ENCODE results near the gene LARP6.
A peak's percentile ranks its signal among the peaks of the same experiment; 100 is the strongest.
"Not testable (repeated sequence)": the region's sequence is repeated elsewhere in the genome, so short reads cannot be mapped to it uniquely, and the experiment has no call there.

Gene LARP6

DNA sequence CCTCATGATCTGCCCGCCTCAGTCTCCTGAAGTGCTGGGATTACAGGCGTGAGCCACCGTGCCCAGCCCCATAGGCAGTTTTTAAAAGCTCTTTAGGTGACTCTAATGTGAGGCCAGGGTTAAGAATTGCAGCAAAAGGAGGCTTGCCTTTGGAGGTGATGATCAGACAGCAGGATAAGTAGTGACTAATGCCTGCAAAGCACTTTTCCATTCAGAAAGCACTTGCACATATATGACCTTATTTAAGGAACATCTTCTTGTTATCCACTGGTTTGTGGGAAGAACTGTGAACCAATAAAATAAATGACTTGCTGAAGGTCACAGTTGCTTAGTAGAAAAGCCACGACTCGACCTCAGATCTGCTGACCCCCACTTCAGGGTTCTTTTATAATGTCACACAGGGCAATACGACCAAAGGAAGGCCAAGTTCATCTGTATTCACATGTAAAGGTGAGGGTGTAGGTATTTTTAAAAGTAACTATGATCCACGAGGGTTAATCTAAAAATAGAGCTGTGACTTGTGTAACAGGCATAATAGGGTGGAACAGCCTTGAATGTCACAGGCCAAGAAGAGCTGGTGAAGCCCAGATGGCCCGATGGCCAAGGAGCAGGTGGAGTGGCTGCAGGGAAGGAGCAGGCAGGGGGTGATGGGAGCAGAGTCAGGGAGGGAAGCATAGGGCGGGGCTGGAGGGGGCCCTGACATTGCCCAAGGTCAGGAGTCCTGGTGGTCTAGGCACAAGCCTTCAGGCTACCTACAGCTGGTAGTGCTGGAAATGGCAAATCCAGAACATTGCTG, 24.4 kb downstream of the LARP6 start:
- DNase-seq: no peak

GRCh38 chr15:70827721-70828120, 26.2 kb downstream of the LARP6 start:
- no peak for DNase-seq

DNA sequence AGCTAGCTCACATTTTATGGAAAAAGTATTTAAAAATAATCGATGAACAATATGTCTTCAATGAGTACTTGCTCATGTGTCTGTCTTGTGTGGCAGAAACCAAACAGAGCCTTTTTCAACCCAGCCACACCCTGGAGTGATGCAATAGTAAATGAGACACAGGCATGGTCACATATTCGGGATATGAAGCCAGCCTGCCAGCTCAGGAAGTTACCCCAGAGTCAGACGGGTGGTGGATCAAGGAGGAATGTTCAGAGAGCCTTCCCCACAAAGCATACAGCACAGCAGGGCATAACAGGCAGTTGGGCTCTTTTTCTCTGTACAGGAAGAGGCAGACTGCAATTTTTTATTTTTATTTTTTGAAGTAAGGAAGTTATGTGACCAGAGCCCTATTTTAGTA, 27.3 kb downstream of the LARP6 start:
- no peak for DNase-seq

- DNase-seq: no peak
Measured at GRCh38 chr15:70825841-70826240, 28.1 kb downstream of the LARP6 start.

GRCh38 chr15:70823196-70823595, 30.8 kb downstream of the LARP6 start:
- no peak for DNase-seq

- no peak for DNase-seq
Measured at GRCh38 chr15:70820214-70820613, 33.7 kb downstream of the LARP6 start.

GRCh38 chr15:70818580-70818979, 35.4 kb downstream of the LARP6 start:
- DNase-seq: no peak

GRCh38 chr15:70817266-70817665, 36.7 kb downstream of the LARP6 start:
- no peak for DNase-seq

- DNase-seq: no peak
Measured at GRCh38 chr15:70815604-70816003, 38.4 kb downstream of the LARP6 start.

DNA sequence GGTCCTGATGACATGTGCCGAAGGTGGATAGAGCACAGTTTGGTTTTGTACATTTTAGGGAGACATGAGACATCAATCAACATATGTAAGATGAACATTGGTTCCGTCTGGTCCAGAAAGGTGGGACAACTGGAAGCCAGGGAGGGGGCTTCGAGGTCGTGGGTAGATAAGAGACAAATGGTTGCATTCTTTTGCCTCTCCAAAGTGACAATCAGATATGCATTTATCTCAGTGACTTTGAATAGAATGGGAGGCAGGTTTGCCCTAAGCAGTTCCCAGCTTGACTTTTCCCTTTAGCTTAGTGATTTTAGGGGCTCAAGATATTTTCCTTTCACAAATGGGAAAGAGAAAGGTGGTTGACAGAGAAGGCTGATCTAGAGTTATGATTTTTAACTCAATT, 38.9 kb downstream of the LARP6 start:
- DNase-seq: not testable (repeated sequence)

- no peak for DNase-seq
Measured at GRCh38 chr15:70812827-70813364, 41.1 kb downstream of the LARP6 start.

- DNase-seq: no peak
Measured at GRCh38 chr15:70810916-70811578, 42.9 kb downstream of the LARP6 start.

- no peak for DNase-seq
Measured at GRCh38 chr15:70806992-70807712, 46.8 kb downstream of the LARP6 start.

GRCh38 chr15:70804388-70804787, 49.6 kb downstream of the LARP6 start:
- DNase-seq: not testable (repeated sequence)

DNA sequence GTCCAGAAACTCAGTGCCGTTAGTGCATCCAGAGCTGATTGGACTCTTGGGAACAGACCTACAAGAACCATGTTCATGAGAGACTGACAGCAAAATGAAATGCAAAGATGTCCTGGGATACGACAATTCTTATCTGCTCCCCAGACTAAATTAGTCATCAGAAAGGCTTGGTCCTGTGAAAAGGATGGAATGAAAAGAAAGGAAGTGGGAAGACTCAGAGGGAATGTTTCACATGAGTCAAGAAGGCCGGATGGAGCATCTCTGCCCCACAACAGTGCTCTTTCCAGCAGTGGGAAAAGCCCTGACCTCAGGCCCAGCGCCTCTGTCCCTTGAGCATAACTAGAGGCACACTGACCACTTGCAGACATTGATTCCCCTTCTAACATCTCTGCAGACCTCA, 51.3 kb downstream of the LARP6 start:
- DNase-seq: peak; percentile 28

DNA sequence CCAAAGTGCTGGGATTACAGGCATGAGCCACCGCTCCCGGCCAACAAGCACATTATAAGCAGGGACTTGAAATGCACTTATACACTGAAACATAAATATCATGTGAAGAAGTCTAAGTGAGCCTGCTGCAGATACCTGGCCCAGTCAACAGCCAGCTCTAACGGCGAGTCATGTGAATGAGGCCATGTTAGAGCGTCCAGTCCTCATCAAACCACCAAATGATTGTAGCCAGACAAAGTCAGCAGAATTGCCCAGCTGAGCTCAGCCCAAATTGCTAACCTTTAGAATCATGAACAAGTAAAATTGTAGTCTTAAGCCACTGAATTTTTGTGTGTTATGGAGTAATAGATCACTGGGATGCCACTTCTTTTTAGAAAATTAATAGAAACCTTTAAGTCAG, 52.8 kb downstream of the LARP6 start:
- DNase-seq: no peak

- no peak for DNase-seq
Measured at GRCh38 chr15:70799667-70800450, 54.1 kb downstream of the LARP6 start.

DNA sequence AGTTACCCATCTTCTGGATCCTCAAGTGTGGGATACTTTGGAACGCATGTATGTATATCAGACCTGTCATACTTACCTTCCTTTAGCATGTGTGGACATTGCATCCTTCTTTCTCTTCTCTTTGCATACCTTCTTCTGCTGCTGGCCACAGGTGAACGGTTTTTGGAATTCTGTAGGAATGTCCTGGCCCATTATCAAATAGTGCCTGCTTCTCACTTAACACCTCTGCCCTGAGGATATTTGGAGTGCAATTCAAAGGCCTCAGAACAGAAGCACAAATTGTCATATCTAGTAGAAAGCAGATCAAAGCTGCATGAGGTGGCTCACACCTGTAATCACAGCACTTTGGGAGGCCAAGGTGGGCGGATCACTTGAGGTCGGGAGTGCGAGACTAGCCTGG, 56.5 kb downstream of the LARP6 start:
- DNase-seq: no peak

DNA sequence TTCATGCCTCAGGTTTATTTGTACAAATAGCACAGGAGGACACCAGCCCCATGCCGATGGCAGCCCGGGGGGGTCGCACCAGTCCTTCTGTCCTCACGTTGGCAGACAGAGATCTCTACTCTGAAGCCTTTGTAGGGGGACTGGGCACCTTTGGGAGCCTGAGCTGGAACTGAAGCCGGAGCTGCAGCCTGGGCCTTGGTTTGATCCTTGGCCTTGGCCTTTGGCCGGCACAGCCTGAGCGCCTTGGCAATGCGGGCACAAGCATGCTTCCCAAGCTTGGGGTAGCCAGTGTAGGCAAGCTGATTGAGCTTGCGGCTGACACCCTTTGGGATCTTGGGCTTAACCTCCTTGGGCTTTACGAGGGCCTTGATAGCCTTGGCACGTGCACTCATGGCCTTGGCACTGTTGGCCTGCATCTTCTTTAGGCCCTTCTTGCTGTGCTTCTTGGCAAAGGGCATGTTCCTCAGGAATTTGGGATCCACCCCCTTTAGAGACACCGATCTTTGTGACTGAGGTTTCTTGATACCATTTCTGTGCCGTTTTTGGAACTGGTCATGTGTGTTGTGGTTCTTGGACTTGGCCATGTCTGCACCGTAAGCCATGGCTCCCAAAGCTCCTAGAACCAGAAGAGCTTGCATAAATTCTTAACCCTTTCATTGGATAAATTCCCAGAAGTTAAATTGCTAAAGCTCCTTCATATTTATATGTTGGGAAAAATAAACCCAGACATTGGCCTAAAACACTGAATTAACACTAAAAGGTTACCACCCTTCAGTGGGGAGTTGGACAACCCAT, 57.2 kb downstream of the LARP6 start:
- DNase-seq: no peak

GRCh38 chr15:70795311-70795665, 58.7 kb downstream of the LARP6 start:
- DNase-seq: peak; percentile 31

- DNase-seq: no peak
Measured at GRCh38 chr15:70794596-70795310, 59.2 kb downstream of the LARP6 start.

Measured in T1000 (cell line).